ENCODE results near the gene MOCS2.
"Not testable (repeated sequence)": the region's sequence is repeated elsewhere in the genome, so short reads cannot be mapped to it uniquely, and the experiment has no call there.

MOCS2 gene

DNA sequence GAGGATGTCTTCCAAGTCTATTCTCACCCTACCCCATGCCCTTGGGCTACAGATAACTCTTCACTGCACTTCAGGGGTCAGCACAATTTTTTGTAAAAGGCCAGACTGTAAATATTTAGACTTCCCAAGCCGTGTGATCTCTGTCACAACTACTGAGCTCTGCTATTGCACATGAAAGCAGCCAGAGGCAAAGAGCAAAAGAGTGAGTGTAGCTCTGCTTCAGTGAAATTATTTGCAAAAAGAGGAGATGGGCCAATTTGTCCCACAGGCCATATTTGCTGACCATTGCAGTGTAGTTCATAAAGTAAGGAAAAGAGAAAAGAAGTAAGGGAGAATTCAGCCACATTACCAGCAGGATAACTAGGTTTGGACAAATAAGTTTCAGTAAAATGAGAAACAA, 7.0 kb upstream of the MOCS2 start:
- Histone ChIP-seq H3K4me1 (ENCODE audit: control insufficient read depth in 5 of 5, insufficient read depth in 5 of 5, low read length in 5 of 5) (no peaks in the 10 kb centered on the region), H3K27ac (ENCODE audit: low read depth, low read length) (no peak overlapping the region), H3K9me3 (ENCODE audit: control insufficient read depth in 5 of 5, low read length in 5 of 5) (peaks cover 0 to 2% (median 0%) of the 10 kb centered on the region in 5 donors), H3K4me3 (ENCODE audit: low read depth in 1 of 5, low read length in 5 of 5) (no peak overlapping the region), H3K27me3 (ENCODE audit: control insufficient read depth in 5 of 5, insufficient read depth in 4 of 5, low read length in 5 of 5) (no peaks in the 10 kb centered on the region), H3K9ac (ENCODE audit: low read length in 5 of 5) (no peak overlapping the region), H3K36me3 (ENCODE audit: control insufficient read depth in 5 of 5, insufficient read depth in 5 of 5, low read length in 5 of 5) (peaks cover 0 to 3% (median 0%) of the 10 kb centered on the region in 5 donors)

DNA sequence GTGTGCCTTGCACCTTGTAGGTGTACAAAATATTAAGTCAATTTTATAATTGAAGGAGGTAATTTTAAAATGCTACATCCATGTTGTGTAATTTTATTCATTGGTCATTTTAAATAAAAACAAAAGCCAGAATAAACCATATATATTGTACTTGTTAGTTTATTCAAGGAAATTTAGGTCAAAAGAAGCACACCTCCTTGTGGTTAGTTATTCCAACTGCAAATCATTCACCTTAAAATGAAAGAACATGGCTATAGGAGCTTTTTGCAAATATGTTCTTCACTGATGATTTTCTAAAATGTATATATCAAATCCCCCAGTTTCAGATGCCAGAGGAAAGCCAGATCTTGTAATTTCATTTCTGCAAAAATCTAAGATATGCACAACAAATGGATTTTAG, 5.4 kb upstream of the MOCS2 start:
- peaks cover 0 to 2% (median 0%) of the 10 kb centered on the region in 5 donors for H3K9me3 ChIP-seq (ENCODE audit: control insufficient read depth in 5 of 5, low read length in 5 of 5)
- H3K4me1 ChIP-seq (ENCODE audit: control insufficient read depth in 5 of 5, insufficient read depth in 5 of 5, low read length in 5 of 5), result peaks cover 0 to 11% (median 7%) of the 10 kb centered on the region in 5 donors
- peaks cover 0 to 3% (median 0%) of the 10 kb centered on the region in 5 donors for H3K36me3 ChIP-seq (ENCODE audit: control insufficient read depth in 5 of 5, insufficient read depth in 5 of 5, low read length in 5 of 5)
- H3K27ac ChIP-seq (ENCODE audit: low read depth, low read length), result no peak overlapping the region
- H3K9ac ChIP-seq (ENCODE audit: low read length in 5 of 5), result no peak overlapping the region
- no peaks in the 10 kb centered on the region for H3K27me3 ChIP-seq (ENCODE audit: control insufficient read depth in 5 of 5, insufficient read depth in 4 of 5, low read length in 5 of 5)
- no peak overlapping the region for H3K4me3 ChIP-seq (ENCODE audit: low read depth in 1 of 5, low read length in 5 of 5)

DNA sequence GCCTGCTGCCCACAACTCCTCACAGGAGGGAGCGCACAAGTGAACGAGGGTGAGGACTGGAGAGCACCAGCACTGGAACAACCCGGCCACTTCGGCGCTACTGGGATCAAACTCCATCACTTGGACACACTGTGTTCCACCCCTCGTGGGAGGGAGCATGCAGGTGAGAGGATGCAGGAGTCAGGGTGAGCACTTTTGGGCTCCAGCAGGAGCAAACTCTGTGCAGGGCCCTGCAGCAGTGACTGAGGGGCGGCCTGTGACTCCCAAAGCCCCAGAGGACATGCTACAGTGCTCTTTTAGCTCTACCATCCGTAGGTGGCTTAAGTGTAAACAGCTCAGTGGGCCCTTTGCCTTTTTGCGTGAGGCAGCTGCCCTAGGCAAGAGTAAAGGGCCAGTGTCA, 4.4 kb upstream of the MOCS2 start:
- Histone ChIP-seq H3K4me3 (ENCODE audit: low read depth in 1 of 5, low read length in 5 of 5) (no peak overlapping the region), H3K36me3 (ENCODE audit: control insufficient read depth in 5 of 5, insufficient read depth in 5 of 5, low read length in 5 of 5) (peaks cover 0 to 3% (median 0%) of the 10 kb centered on the region in 5 donors), H3K27ac (ENCODE audit: low read depth, low read length) (no peak overlapping the region), H3K9ac (ENCODE audit: low read length in 5 of 5) (no peak overlapping the region), H3K9me3 (ENCODE audit: control insufficient read depth in 5 of 5, low read length in 5 of 5) (peaks cover 0 to 2% (median 0%) of the 10 kb centered on the region in 5 donors), H3K4me1 (ENCODE audit: control insufficient read depth in 5 of 5, insufficient read depth in 5 of 5, low read length in 5 of 5) (peaks cover 0 to 15% (median 12%) of the 10 kb centered on the region in 5 donors), H3K27me3 (ENCODE audit: control insufficient read depth in 5 of 5, insufficient read depth in 4 of 5, low read length in 5 of 5) (no peaks in the 10 kb centered on the region)

DNA sequence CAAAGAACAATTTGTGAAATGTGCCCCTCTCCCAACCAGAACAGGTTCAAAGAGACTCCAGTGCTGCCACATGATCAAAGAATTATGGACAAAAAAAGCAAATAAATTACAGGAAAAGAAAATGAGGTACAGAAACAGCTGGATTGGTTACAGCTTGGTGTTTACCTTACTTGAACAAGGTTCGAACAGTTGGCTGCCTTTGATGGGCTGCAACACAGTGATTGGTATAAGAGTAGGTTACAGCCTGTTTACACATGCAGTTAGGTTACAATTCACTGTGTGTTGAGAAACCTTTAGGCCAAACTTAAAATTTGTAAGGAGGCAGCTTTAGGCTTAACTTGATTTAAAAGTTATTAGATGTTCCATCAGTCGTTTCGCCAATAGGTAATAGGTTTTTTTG, 3.4 kb upstream of the MOCS2 start:
- Histone ChIP-seq H3K9ac (ENCODE audit: low read length in 5 of 5) (no peak overlapping the region), H3K9me3 (ENCODE audit: control insufficient read depth in 5 of 5, low read length in 5 of 5) (peaks cover 0 to 2% (median 0%) of the 10 kb centered on the region in 5 donors), H3K4me3 (ENCODE audit: low read depth in 1 of 5, low read length in 5 of 5) (no peak overlapping the region), H3K4me1 (ENCODE audit: control insufficient read depth in 5 of 5, insufficient read depth in 5 of 5, low read length in 5 of 5) (peaks cover 0 to 25% (median 16%) of the 10 kb centered on the region in 5 donors), H3K27ac (ENCODE audit: low read depth, low read length) (no peak overlapping the region), H3K36me3 (ENCODE audit: control insufficient read depth in 5 of 5, insufficient read depth in 5 of 5, low read length in 5 of 5) (peaks cover 0 to 3% (median 0%) of the 10 kb centered on the region in 5 donors), H3K27me3 (ENCODE audit: control insufficient read depth in 5 of 5, insufficient read depth in 4 of 5, low read length in 5 of 5) (no peaks in the 10 kb centered on the region)

DNA sequence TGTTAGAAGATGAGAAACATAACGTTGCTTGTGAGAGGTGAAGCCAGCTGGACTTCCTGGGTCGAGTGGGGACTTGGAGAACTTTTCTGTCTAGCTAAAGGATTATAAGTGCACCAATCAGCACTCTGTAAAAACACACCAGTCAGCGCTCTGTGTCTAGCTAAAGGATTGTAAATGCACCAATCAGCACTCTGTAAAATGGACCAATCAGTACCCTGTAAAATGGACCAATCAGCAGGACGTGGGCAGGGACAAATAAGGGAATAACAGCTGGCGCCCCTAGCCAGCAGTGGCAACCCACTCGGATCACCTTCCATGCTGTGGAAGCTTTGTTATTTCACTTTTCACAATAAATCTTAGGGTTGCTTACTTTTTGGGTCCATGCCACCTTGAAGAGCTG, 2.8 kb upstream of the MOCS2 start:
- peaks cover 0 to 25% (median 17%) of the 10 kb centered on the region in 5 donors for H3K4me1 ChIP-seq (ENCODE audit: control insufficient read depth in 5 of 5, insufficient read depth in 5 of 5, low read length in 5 of 5)

DNA sequence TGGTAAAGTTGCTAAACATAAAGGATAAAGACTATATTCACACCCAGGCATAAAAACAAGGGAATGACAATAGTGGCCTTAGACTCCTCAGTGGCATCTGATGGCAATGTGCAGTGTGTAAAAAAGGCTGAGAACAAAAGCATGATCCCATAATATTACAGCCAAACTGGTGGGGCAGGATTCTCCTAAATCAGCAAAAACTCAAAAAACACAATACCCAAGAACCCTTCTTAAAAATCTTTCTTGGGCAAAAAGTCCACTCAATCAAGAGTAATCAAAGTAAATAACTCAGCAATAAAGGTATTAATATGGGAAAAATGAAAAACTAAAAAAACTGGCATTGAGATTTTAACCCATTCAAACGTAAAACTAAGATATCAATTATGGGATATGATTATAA, 1.6 kb upstream of the MOCS2 start:
- peaks cover 0 to 2% (median 0%) of the 10 kb centered on the region in 5 donors for H3K9me3 ChIP-seq (ENCODE audit: control insufficient read depth in 5 of 5, low read length in 5 of 5)
- H3K27ac ChIP-seq (ENCODE audit: low read depth, low read length), result no peak overlapping the region
- peaks cover 0 to 9% (median 3%) of the 10 kb centered on the region in 5 donors for H3K36me3 ChIP-seq (ENCODE audit: control insufficient read depth in 5 of 5, insufficient read depth in 5 of 5, low read length in 5 of 5)
- H3K27me3 ChIP-seq (ENCODE audit: control insufficient read depth in 5 of 5, insufficient read depth in 4 of 5, low read length in 5 of 5), result no peaks in the 10 kb centered on the region
- H3K9ac ChIP-seq (ENCODE audit: low read length in 5 of 5), result no peak overlapping the region
- H3K4me3 ChIP-seq (ENCODE audit: low read depth in 1 of 5, low read length in 5 of 5), result no peak overlapping the region
- H3K4me1 ChIP-seq (ENCODE audit: control insufficient read depth in 5 of 5, insufficient read depth in 5 of 5, low read length in 5 of 5), result peaks cover 0 to 25% (median 18%) of the 10 kb centered on the region in 5 donors

More for the DNA sequence above, 2.8 kb upstream of the MOCS2 start:
- not testable (repeated sequence) for H3K36me3 ChIP-seq (ENCODE audit: control insufficient read depth in 5 of 5, insufficient read depth in 5 of 5, low read length in 5 of 5); H3K27me3 ChIP-seq (ENCODE audit: control insufficient read depth in 5 of 5, insufficient read depth in 4 of 5, low read length in 5 of 5); H3K9ac ChIP-seq (ENCODE audit: low read length in 5 of 5); H3K4me3 ChIP-seq (ENCODE audit: low read depth in 1 of 5, low read length in 5 of 5); H3K27ac ChIP-seq (ENCODE audit: low read depth, low read length); H3K9me3 ChIP-seq (ENCODE audit: control insufficient read depth in 5 of 5, low read length in 5 of 5)

DNA sequence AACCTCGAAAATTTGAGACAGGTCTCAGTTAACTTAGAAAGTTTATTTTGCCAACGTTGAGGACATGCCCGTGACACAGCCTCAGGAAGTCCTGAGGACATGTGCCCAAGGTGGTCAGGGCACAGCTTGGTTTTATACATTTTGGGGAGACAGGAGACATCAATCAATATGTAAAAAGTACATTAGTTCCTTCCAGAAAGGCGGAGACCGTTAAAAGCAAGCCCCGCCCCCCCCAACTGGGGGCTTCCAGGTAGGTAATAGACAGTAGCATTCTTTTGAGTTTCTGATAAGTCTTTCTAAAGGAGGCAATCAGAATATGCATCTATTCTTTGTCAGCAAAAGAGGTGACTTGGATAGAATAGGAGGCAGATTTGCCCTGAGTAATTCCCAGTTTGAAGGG, 599 bp upstream of the MOCS2 start:
- Histone ChIP-seq H3K4me1 (ENCODE audit: control insufficient read depth in 5 of 5, insufficient read depth in 5 of 5, low read length in 5 of 5) (peaks cover 0 to 25% (median 18%) of the 10 kb centered on the region in 5 donors), H3K27ac (ENCODE audit: low read depth, low read length) (peak overlapping the region; percentile 61), H3K36me3 (ENCODE audit: control insufficient read depth in 5 of 5, insufficient read depth in 5 of 5, low read length in 5 of 5) (peaks cover 0 to 9% (median 5%) of the 10 kb centered on the region in 5 donors), H3K4me3 (ENCODE audit: low read depth in 1 of 5, low read length in 5 of 5) (peak overlapping the region; percentile 84 to 98 (median 90)), H3K27me3 (ENCODE audit: control insufficient read depth in 5 of 5, insufficient read depth in 4 of 5, low read length in 5 of 5) (no peaks in the 10 kb centered on the region), H3K9ac (ENCODE audit: low read length in 5 of 5) (peak overlapping the region; percentile 65 to 91 (median 85)), H3K9me3 (ENCODE audit: control insufficient read depth in 5 of 5, low read length in 5 of 5) (peaks cover 0 to 2% (median 0%) of the 10 kb centered on the region in 5 donors)

DNA sequence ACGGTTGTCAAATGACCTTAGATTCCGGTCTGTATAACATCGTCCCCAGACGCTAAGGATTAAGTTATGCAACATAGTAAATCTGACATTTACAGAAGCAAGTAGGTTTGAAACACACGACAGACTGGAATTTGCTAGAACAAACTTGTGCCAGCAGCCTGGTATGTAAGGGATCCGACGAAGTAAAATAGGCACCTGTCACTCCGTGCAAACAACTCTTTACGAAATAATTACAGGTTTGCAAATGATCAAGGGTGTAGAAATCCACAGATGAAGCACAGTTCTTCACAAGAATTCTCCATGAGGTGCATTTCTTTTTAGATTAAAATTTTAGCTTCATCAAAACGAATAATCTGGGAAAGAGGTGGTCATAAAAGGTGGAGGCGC, 508 bp downstream of the MOCS2 start:
- peak overlapping the region; percentile 78 to 90 (median 89) for H3K4me3 ChIP-seq (ENCODE audit: low read depth in 1 of 5, low read length in 5 of 5)
- H3K4me1 ChIP-seq (ENCODE audit: control insufficient read depth in 5 of 5, insufficient read depth in 5 of 5, low read length in 5 of 5), result peaks cover 0 to 25% (median 18%) of the 10 kb centered on the region in 5 donors
- H3K27ac ChIP-seq (ENCODE audit: low read depth, low read length), result peak overlapping the region; percentile 61
- H3K9me3 ChIP-seq (ENCODE audit: control insufficient read depth in 5 of 5, low read length in 5 of 5), result peaks cover 0 to 2% (median 0%) of the 10 kb centered on the region in 5 donors
- H3K27me3 ChIP-seq (ENCODE audit: control insufficient read depth in 5 of 5, insufficient read depth in 4 of 5, low read length in 5 of 5), result no peaks in the 10 kb centered on the region
- peaks cover 3 to 10% (median 8%) of the 10 kb centered on the region in 5 donors for H3K36me3 ChIP-seq (ENCODE audit: control insufficient read depth in 5 of 5, insufficient read depth in 5 of 5, low read length in 5 of 5)
- H3K9ac ChIP-seq (ENCODE audit: low read length in 5 of 5), result peak overlapping the region; percentile 78 to 91 (median 82)

DNA sequence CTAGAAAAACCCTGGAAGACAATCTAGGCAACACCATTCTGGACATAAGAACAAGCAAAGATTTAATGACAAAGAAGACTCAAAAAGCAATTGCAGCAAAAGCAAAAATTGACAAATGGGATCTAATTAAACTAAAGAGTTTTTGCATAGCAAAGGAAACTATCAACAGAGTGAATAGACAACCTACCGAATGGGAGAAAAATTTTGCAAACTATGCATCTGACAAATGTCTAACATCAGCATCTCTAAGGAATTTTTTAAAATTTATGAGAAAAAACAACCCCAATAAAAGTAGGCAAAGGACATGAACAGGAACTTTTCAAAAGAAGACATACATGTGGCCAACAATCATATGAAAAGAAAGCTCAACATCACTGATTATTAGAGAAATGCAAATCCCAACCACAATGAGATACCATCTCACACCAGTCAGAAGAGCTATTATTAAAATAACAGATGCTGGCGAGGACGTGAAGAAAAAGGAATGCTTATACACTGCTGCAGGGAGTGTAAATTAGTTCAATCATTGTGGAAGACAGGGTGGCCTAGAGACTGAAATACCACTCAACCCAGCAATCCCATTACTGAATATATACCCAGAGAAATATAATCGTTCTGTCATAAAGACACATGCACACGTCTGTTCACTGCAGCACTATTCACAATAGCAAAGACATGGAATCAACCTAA, 3.8 kb downstream of the MOCS2 start:
- Histone ChIP-seq H3K27me3 (ENCODE audit: control insufficient read depth in 5 of 5, insufficient read depth in 4 of 5, low read length in 5 of 5) (no peaks in the 10 kb centered on the region), H3K4me1 (ENCODE audit: control insufficient read depth in 5 of 5, insufficient read depth in 5 of 5, low read length in 5 of 5) (peaks cover 0 to 22% (median 18%) of the 10 kb centered on the region in 5 donors), H3K4me3 (ENCODE audit: low read depth in 1 of 5, low read length in 5 of 5) (no peak overlapping the region), H3K9ac (ENCODE audit: low read length in 5 of 5) (no peak overlapping the region), H3K36me3 (ENCODE audit: control insufficient read depth in 5 of 5, insufficient read depth in 5 of 5, low read length in 5 of 5) (peaks cover 20 to 38% (median 22%) of the 10 kb centered on the region in 5 donors), H3K27ac (ENCODE audit: low read depth, low read length) (no peak overlapping the region), H3K9me3 (ENCODE audit: control insufficient read depth in 5 of 5, low read length in 5 of 5) (no peaks in the 10 kb centered on the region)

DNA sequence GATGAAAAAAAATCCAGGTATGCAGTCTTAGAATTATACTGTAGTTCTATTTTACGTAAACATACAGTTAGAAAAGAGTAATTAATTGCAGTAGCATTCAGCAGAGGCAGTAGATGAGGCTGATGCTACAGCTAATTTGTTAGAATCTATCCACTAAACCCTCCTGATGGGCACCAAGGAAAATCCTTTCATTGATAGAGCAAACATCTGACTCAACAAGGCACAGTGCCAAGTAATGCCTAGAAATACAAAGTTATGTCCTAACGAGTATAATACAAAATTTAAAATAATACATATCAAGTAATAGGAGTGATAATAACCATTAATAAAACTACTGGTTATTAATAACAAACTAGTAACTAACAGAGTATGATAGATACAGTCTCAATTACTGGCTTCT, 9.0 kb downstream of the MOCS2 start:
- no peak overlapping the region for H3K4me3 ChIP-seq (ENCODE audit: low read depth in 1 of 5, low read length in 5 of 5)
- no peaks in the 10 kb centered on the region for H3K4me1 ChIP-seq (ENCODE audit: control insufficient read depth in 5 of 5, insufficient read depth in 5 of 5, low read length in 5 of 5)
- peaks cover 43 to 71% (median 47%) of the 10 kb centered on the region in 5 donors for H3K36me3 ChIP-seq (ENCODE audit: control insufficient read depth in 5 of 5, insufficient read depth in 5 of 5, low read length in 5 of 5)
- H3K27me3 ChIP-seq (ENCODE audit: control insufficient read depth in 5 of 5, insufficient read depth in 4 of 5, low read length in 5 of 5), result no peaks in the 10 kb centered on the region
- no peaks in the 10 kb centered on the region for H3K9me3 ChIP-seq (ENCODE audit: control insufficient read depth in 5 of 5, low read length in 5 of 5)
- H3K9ac ChIP-seq (ENCODE audit: low read length in 5 of 5), result no peak overlapping the region
- H3K27ac ChIP-seq (ENCODE audit: low read depth, low read length), result no peak overlapping the region

Data from subcutaneous abdominal adipose tissue (tissue), 5 donors.